A673 (cell line): ENCODE data around the gene ARHGEF4.

Experiments used
- EZH2 ChIP-seq: fragments of 200-600 bp; sonication (generic); IDR thresholded peaks from 2 replicates; pipeline ENCODE4 v1.6.1; 2017; ENCODE audit warnings: borderline replicate concordance, low read depth, mild to moderate bottlenecking, mixed read lengths, antibody characterized with exemption, low read length; ENCODE audit not compliant: poor library complexity, severe bottlenecking
- TF ChIP-seq, protein P1 (sequence below): fragments of 300-800, 200-600 bp; sonication (generic); conservative IDR thresholded peaks from 2 replicates; pipeline ENCODE4 v1.5.1; 2017; ENCODE audit warnings: low read depth, mild to moderate bottlenecking, antibody characterized with exemption, low read length, moderate library complexity, mixed read lengths

DNA sequence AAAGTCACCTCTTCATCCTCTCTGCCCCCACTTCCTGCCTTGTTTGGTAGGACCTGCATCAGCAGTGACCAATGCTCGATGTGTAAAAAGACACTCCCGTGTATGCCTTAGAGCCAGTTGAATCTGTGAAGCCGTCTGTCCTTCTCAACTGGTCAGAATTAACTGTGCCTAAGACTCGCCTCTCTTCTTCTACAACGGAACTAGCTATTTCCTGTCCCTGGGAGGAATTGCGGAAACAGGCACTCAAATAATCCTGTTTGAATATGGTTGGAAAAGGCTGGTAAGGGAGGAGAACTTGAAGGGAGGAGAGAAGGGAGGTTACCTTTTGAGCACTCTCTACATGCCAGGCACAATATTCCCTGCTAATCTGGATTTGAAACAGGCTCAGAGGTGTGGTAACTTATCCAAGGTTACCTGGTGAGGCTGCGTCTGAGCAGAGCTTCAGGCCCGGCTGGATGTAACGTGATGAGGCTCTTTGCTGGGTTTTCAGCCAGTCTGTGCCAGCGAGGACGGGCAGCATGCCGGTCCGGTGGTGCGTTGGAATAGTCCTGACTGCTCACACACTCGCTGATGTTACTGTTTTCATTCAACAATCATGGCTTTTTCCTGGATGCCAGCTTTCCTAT, 129.5 kb downstream of the ARHGEF4 start:
- no peak for TF ChIP-seq EZH2
- TF ChIP-seq, protein P1, sequence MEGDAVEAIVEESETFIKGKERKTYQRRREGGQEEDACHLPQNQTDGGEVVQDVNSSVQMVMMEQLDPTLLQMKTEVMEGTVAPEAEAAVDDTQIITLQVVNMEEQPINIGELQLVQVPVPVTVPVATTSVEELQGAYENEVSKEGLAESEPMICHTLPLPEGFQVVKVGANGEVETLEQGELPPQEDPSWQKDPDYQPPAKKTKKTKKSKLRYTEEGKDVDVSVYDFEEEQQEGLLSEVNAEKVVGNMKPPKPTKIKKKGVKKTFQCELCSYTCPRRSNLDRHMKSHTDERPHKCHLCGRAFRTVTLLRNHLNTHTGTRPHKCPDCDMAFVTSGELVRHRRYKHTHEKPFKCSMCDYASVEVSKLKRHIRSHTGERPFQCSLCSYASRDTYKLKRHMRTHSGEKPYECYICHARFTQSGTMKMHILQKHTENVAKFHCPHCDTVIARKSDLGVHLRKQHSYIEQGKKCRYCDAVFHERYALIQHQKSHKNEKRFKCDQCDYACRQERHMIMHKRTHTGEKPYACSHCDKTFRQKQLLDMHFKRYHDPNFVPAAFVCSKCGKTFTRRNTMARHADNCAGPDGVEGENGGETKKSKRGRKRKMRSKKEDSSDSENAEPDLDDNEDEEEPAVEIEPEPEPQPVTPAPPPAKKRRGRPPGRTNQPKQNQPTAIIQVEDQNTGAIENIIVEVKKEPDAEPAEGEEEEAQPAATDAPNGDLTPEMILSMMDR, result no peak
